ENCODE data around the gene FRMD1. TPM values are rescaled to one million over a fixed set of nuclear protein-coding genes. Genes with fewer than 3 reads are reported as not detected.

The FRMD1 gene
- total RNA-seq, 6 donors from 2014 or later: not detected

DNA sequence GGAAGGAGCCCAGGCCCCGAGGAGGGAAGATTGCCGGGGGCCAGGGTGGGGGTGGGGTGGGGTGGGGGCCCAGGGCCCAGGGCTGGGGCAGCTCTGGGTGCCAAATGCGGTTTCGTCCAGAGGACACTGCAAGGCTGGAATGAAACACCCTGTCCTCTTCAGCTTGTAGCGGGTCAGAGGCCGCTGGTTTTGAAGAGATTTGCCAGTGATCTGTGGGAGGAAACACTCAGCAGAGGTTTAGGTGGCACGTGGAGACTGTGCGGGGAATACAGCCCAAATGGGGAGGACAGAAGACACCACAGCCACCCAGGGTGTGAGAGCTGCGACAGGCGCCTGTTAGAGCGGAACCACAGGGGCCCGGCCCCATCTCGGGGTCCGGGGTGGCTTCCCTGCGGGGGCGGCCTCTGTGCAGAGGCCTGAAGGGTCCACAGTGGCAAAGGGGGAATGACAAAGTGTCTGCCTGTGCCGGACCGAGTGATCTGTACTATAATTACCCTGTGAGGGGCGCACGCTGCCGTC, 29.2 kb downstream of the FRMD1 start:
- peak overlapping the region in 2 of 4 donors; percentile 41 to 75 for H3K27ac ChIP-seq
- ATAC-seq (ENCODE audit: low FRiP score in 2 of 2) (no peak), DNase-seq (no peak)
- H3K4me3 ChIP-seq: no peak overlapping the region
- H3K9me3 ChIP-seq: no peaks in the 10 kb centered on the region
- TF ChIP-seq POLR2AphosphoS5 (IDR thresholded peaks at IDR 0.05): no peak
- no peak for TF ChIP-seq EP300 (IDR thresholded peaks at IDR 0.05)
- TF ChIP-seq CTCF (IDR thresholded peaks at IDR 0.05): no peak
- no peak for TF ChIP-seq POLR2A (IDR thresholded peaks at IDR 0.05)
- H3K4me1 ChIP-seq: peaks cover 10 to 12% (median 11%) of the 10 kb centered on the region in 4 donors
- WGBS, 2 donors: 89% methylated on average over 15 to 21 of the region's 21 CpGs
- H3K27me3 ChIP-seq: no peaks in the 10 kb centered on the region
- H3K36me3 ChIP-seq: no peaks in the 10 kb centered on the region

DNA sequence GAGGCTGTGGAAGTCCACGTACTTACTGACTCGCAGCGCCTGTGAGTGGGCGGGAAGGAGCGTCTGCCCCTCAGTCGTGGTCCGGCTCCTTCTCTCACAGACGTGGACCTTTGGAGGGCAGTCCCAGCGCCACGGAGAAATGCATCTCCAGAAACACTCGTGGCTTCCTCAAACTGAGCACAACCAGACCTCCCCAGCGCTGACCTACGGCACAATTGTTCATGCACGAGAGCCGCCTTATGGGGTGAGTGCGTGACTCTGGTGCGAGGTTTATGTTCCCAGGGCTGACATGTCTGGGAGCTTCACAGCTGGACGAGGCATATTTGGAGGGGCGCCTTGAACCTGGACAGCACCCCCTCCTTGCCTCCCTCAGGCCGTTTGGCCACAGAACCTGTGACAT, 29.7 kb downstream of the FRMD1 start:
- no peak overlapping the region for H3K27ac ChIP-seq
- no peaks in the 10 kb centered on the region for H3K27me3 ChIP-seq
- TF ChIP-seq CTCF (IDR thresholded peaks at IDR 0.05) (no peak), EP300 (IDR thresholded peaks at IDR 0.05) (no peak), POLR2AphosphoS5 (IDR thresholded peaks at IDR 0.05) (no peak)
- 89 to 95% methylated on average over 9 to 20 of the region's 20 CpGs for WGBS, 2 donors
- H3K36me3 ChIP-seq: no peaks in the 10 kb centered on the region
- DNase-seq (no peak), ATAC-seq (ENCODE audit: low FRiP score in 2 of 2) (no peak)
- no peak overlapping the region for H3K4me3 ChIP-seq
- H3K9me3 ChIP-seq: no peaks in the 10 kb centered on the region
- peaks cover 8 to 11% (median 11%) of the 10 kb centered on the region in 4 donors for H3K4me1 ChIP-seq

DNA sequence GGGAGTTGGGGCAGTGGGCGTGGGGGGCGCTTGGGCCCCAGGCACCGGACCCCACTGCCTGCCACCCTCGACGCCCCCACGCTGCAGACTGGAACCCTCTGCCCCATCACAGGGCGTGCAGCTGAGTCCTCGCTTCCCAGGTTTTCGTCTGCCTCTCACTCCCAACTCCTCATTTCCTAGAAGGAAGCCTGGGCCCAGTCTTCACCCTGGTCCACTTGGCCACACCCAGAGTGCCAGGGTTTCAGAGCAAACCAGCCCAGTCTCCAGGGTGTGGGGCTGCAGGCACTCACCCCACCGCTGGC, 30.3 kb downstream of the FRMD1 start:
- no peak for ATAC-seq (ENCODE audit: low FRiP score in 2 of 2)
- H3K27ac ChIP-seq: no peak overlapping the region
- WGBS, 2 donors: 95 to 97% methylated on average over 10 of the region's 10 CpGs

DNA sequence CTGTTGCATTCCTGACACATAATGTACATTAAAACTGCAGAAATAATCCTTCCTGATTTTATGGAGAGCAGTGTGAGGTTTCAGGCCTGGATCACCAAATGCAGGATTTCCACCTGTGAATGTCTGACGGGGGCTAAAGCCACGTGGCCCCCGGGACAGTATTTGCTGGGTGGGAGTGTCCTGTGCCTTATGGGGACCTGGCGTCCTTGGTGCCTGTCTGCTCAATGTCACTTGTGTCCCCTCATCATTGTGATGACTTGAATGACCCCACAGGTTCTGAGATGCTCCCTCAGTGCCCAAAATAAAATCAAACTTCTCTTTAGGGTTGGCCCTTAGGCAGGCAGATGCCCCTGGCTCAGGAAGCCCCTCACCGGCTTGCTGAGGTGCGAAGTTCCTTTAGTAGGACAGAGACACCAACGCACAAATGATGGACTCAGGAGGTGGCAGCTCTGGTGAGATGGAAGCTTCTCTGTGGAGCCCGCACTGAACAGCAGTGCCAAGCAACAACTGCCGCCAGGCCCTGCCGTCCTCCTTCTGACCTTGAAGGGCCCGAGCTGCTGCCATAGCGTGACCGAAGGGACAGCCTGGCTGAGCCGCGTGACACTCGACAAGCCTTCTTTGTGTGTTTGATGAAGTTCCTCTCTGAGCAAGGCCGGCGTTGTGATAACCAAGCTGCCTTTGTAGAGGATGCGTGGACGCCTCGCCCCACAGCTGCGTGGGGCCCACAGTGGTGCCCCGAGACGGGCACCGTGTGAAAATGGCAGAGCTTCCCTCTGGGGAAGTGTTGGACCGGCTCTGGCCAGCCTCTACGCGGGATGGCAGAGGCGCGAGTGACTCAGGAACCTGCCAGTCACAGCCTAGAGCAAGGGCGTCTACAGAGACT, 30.9 kb downstream of the FRMD1 start:
- WGBS, 2 donors: 85 to 96% methylated on average over 19 to 31 of the region's 31 CpGs
- peak in 1 of 2 donors; percentile 75 for DNase-seq
- Histone ChIP-seq H3K4me3 (no peak overlapping the region), H3K4me1 (peaks cover 6 to 11% (median 9%) of the 10 kb centered on the region in 4 donors), H3K36me3 (no peaks in the 10 kb centered on the region), H3K9me3 (no peaks in the 10 kb centered on the region), H3K27me3 (no peaks in the 10 kb centered on the region), H3K27ac (no peak overlapping the region)
- no peak for TF ChIP-seq CTCF (IDR thresholded peaks at IDR 0.05)
- TF ChIP-seq POLR2A (IDR thresholded peaks at IDR 0.05): no peak
- no peak for TF ChIP-seq EP300 (IDR thresholded peaks at IDR 0.05)
- no peak for TF ChIP-seq POLR2AphosphoS5 (IDR thresholded peaks at IDR 0.05)
- no peak for ATAC-seq (ENCODE audit: low FRiP score in 2 of 2)

More for the DNA sequence above, 30.3 kb downstream of the FRMD1 start:
- Histone ChIP-seq H3K27me3 (no peaks in the 10 kb centered on the region), H3K4me1 (peaks cover 6 to 11% (median 9%) of the 10 kb centered on the region in 4 donors), H3K36me3 (no peaks in the 10 kb centered on the region), H3K4me3 (no peak overlapping the region), H3K9me3 (no peaks in the 10 kb centered on the region)
- TF ChIP-seq POLR2AphosphoS5 (IDR thresholded peaks at IDR 0.05) (no peak), EP300 (IDR thresholded peaks at IDR 0.05) (no peak), POLR2A (IDR thresholded peaks at IDR 0.05) (no peak), CTCF (IDR thresholded peaks at IDR 0.05) (no peak)
- no peak for DNase-seq

Measured in upper lobe of left lung (tissue), 6 donors.